HG02870 (cell line): ENCODE results near the gene LLGL1.
"Not testable (repeated sequence)": the region's sequence is repeated elsewhere in the genome, so short reads cannot be mapped to it uniquely, and the experiment has no call there.

Experiments
- ATAC-seq: cut with Tn5 transposase; IDR thresholded peaks from one replicate; pipeline ENCODE4 v1.9.1; 2021; ENCODE audit warnings: mild to moderate bottlenecking, moderate library complexity; ENCODE audit not compliant: unreplicated experiment

LLGL1 gene

DNA sequence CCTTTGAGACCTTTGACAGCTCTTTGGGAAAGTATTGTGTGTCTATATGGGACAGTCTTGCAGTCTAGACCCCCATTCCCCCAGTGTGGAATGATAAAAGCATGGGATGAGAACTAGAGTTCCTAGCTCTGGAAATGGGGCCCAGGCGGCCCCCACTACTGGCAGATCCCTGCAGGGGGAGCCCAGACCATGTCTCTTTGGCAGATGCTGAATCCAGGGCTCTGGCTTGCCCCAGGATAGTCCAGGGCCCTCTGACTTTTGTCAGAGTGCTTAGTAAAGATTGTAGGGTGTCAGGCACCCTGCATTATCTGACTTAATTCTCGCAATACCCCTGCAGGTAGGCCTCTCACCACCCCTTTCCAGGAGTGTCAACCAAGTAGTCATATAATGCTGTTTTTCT lies 33.5 kb upstream of the LLGL1 start:
- no peak for ATAC-seq

DNA sequence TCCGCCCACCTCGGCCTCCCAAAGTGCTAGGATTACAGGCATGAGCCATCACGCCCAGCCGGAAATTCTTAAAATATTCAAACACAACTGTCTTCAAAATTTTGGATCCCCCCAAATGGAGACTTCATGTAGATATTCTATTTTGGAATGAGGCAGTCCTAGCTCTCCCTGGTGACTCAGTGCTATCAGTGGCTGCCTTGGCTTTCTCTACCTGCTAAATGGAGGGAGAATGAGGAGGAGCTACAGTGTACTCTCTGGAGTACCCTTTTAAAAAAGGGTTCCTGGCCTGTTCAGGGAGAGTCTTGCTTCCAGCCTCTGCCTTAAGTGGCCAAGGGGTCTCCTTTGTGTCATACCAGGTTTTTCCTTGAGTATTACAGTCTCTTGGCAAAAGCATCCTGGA lies 31.0 kb upstream of the LLGL1 start:
- no peak for ATAC-seq

GRCh38 chr17:18194804-18195203 lies 30.6 kb upstream of the LLGL1 start:
- ATAC-seq = no peak

DNA sequence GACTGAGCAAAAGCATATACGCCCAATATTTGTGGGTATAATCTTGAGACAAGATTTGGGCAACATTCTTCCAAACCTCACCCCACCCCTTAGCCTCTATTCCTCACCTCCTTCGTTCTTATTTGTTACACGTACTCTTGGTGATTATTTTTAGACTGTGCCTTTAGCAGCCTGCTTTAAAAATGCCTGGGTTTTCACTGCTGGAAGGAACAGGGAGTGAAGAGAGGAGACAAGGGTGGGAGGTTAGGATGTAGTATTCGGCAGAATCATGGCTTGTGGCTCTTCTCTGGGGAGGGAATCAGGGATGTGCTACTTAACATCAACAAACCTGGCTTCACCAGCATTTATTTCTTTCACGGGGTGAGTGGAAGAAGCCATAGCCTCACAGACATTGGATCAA lies 30.2 kb upstream of the LLGL1 start:
- ATAC-seq = no peak

GRCh38 chr17:18197535-18198194 lies 27.8 kb upstream of the LLGL1 start:
- no peak for ATAC-seq

- no peak for ATAC-seq
Observed at GRCh38 chr17:18198530-18198929, 26.9 kb upstream of the LLGL1 start.

- no peak for ATAC-seq
Observed at GRCh38 chr17:18201108-18201507, 24.3 kb upstream of the LLGL1 start.

DNA sequence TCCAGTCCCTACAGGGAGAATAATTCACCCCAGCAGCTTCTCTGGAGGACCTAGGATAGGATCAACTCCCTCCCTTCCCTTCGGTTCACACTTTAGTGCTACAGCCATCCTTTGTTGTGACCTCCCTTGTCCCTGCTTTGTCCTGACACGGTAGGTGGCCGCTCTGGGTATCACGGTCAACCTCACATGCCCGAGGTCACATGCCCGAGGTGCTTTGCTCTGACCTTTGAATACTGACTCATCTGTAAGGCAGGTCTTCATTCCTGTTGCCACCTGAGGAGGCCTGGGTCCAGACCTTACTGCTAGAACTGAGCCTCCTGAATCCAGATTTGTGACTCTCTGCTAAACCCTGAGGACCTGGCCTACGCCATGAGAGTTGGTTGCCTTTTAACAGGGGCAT lies 22.1 kb upstream of the LLGL1 start:
- ATAC-seq = no peak

- ATAC-seq = no peak
Observed at GRCh38 chr17:18205861-18206260, 19.6 kb upstream of the LLGL1 start.

DNA sequence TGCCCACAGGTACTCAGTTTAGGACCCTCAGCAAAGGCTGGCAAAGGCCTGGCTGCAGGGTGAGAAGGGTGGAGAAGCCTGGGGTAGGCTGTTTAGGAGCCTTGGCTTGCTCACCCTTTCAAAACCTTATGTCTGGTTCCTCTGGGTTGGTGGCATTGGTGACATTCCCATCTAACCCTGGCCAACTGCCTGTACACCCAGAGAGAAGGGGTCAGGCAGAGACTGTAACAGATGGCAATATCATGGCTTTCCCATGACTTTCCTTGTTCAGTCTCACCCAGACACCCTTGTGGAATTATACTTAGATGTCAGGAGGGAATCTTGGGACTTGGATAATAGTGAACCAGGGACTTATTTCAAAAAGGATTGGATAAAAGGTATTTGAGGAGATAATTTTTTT lies 18.5 kb upstream of the LLGL1 start:
- ATAC-seq = no peak

DNA sequence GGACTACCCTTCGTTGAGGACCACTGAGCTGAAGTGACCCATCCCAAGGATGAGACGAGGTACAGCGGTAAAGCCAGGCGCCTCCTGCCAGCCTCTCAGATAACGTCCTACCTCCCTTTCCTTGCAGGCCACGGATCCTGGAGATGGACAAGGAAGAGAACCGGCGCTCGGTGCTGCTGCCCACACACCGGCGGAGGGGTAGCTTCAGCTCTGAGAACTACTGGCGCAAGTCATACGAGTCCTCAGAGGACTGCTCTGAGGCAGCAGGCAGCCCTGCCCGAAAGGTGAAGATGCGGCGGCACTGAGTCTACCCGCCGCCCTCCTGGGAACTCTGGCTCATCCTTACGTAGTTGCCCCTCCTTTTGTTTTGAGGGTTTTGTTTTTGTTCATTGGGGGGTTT lies 17.3 kb upstream of the LLGL1 start:
- no peak for ATAC-seq

DNA sequence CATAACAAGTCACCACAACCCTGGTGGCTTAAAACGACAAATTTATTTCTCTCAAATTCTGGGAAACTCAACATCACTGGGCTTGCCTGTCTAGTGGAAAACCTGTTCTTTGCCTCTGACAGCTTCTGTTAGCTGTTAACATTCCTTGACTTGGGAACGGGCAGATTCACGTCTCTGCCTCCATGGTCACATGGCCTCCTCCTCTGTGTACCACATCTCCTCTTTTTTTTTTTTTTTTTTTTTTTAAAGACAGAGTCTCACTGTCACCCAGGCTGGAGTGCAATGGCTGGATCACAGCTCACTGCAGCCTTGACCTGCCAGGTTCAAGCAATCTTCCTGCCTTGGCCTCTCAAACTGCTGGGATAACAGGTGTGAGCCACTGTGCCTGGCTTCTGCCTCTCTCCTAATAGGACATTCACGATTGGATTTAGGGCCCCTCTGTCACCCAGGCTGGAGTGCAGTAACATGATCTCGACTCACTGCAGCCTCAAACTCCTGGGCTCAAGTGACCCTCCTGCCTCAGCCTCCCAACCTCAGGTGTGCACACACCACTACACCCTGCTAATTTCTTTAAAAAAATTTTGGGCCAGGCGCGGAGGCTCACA lies 11.7 kb upstream of the LLGL1 start:
- no peak for ATAC-seq

DNA sequence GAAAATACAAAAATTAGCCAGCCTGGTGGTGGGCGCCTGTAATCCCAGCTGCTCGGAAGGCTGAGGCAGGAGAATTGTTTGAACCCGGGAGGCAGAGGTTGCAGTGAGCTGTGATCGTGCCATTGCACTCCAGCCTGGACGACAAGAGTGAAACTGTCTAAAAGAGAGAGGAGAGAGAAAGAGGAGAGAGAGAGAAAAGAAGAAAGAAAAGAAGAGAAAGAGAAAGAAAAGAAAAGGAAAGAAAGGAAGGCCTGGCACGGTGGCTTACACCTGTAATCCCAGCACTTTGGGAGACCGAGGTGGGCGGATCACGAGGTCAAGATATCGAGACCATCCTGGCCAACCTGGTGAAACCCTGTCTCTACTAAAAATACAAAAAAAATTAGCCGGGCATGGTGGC lies 8.5 kb upstream of the LLGL1 start:
- not testable (repeated sequence) for ATAC-seq

GRCh38 chr17:18217412-18218015 lies 7.9 kb upstream of the LLGL1 start:
- ATAC-seq = no peak

- no peak for ATAC-seq
Observed at GRCh38 chr17:18218756-18219415, 6.5 kb upstream of the LLGL1 start.

GRCh38 chr17:18224053-18224386 lies 1.4 kb upstream of the LLGL1 start:
- ATAC-seq = no peak

- no peak for ATAC-seq
Observed at GRCh38 chr17:18224387-18225120, 881 bp upstream of the LLGL1 start.

- no peak for ATAC-seq
Observed at GRCh38 chr17:18225642-18226283, 328 bp downstream of the LLGL1 start.

- no peak for ATAC-seq
Observed at GRCh38 chr17:18226284-18226945, 980 bp downstream of the LLGL1 start.

- no peak for ATAC-seq
Observed at GRCh38 chr17:18227635-18228034, 2.2 kb downstream of the LLGL1 start.
